Stimulated activated memory B cell treated with anti-CD40 and anti-IgM and Interleukin-4, amounts not matched to agents 10 μg/mL and 1 μg/mL and 100 μg/mL, for 72 hours (primary cell): ENCODE measurements around the gene ANXA11.
"Not testable (repeated sequence)": the region's sequence is repeated elsewhere in the genome, so short reads cannot be mapped to it uniquely, and the experiment has no call there.

Experiments used
- ATAC-seq: fragments of 150-1000 bp; cut with Tn5 transposase; 2 replicates; pipeline ENCODE4 v1.10.0; 2021
- H3K27ac Mint-ChIP-seq: one replicate; pipeline ENCODE4 v1.8.0; 2022; ENCODE audit warnings: mild to moderate bottlenecking, mixed read lengths
- H3K27me3 Mint-ChIP-seq: one replicate; pipeline ENCODE4 v1.8.0; 2022; ENCODE audit warnings: mixed read lengths
- H3K36me3 Mint-ChIP-seq: one replicate; pipeline ENCODE4 v1.8.0; 2022; ENCODE audit warnings: mixed read lengths
- H3K4me1 Mint-ChIP-seq: one replicate; pipeline ENCODE4 v1.8.0; 2022; ENCODE audit warnings: mixed read lengths
- H3K4me3 Mint-ChIP-seq: one replicate; pipeline ENCODE4 v1.8.0; 2022; ENCODE audit warnings: mild to moderate bottlenecking, moderate library complexity, mixed read lengths
- H3K9me3 Mint-ChIP-seq: one replicate; pipeline ENCODE4 v1.8.0; 2022; ENCODE audit warnings: mixed read lengths

ANXA11 gene

GRCh38 chr10:80154978-80155695, 50.2 kb downstream of the ANXA11 start:
- peak overlapping the region; percentile 46 for H3K27ac Mint-ChIP-seq
- no peak overlapping the region for H3K4me3 Mint-ChIP-seq
- no peaks in the 10 kb centered on the region for H3K27me3 Mint-ChIP-seq
- no peak for ATAC-seq
- peaks cover 97% of the 10 kb centered on the region for H3K36me3 Mint-ChIP-seq
- no peaks in the 10 kb centered on the region for H3K9me3 Mint-ChIP-seq
- H3K4me1 Mint-ChIP-seq: peaks cover 10% of the 10 kb centered on the region

- Mint-ChIP-seq H3K27me3 (no peaks in the 10 kb centered on the region), H3K4me3 (no peak overlapping the region), H3K4me1 (peaks cover 10% of the 10 kb centered on the region), H3K36me3 (peaks cover 96% of the 10 kb centered on the region), H3K9me3 (no peaks in the 10 kb centered on the region), H3K27ac (peak overlapping the region; percentile 46)
- ATAC-seq: no peak
Observed at GRCh38 chr10:80154626-80154977, 50.7 kb downstream of the ANXA11 start.

- peaks cover 4% of the 10 kb centered on the region for H3K9me3 Mint-ChIP-seq
- no peak for ATAC-seq
- H3K4me1 Mint-ChIP-seq: peaks cover 10% of the 10 kb centered on the region
- no peak overlapping the region for H3K4me3 Mint-ChIP-seq
- no peaks in the 10 kb centered on the region for H3K27me3 Mint-ChIP-seq
- peak overlapping the region; percentile 45 for H3K27ac Mint-ChIP-seq
- H3K36me3 Mint-ChIP-seq: peaks cover 91% of the 10 kb centered on the region
Observed at GRCh38 chr10:80153460-80153859, 51.9 kb downstream of the ANXA11 start.

- peaks cover 91% of the 10 kb centered on the region for H3K36me3 Mint-ChIP-seq
- ATAC-seq: no peak
- no peaks in the 10 kb centered on the region for H3K27me3 Mint-ChIP-seq
- H3K4me1 Mint-ChIP-seq: peaks cover 10% of the 10 kb centered on the region
- H3K9me3 Mint-ChIP-seq: peaks cover 4% of the 10 kb centered on the region
- H3K4me3 Mint-ChIP-seq: no peak overlapping the region
- H3K27ac Mint-ChIP-seq: no peak overlapping the region
Observed at GRCh38 chr10:80152820-80153219, 52.5 kb downstream of the ANXA11 start.

GRCh38 chr10:80150172-80150571, 55.2 kb downstream of the ANXA11 start:
- Mint-ChIP-seq H3K27ac (no peak overlapping the region), H3K4me3 (no peak overlapping the region), H3K4me1 (peaks cover 6% of the 10 kb centered on the region), H3K36me3 (peaks cover 67% of the 10 kb centered on the region), H3K9me3 (peaks cover 4% of the 10 kb centered on the region), H3K27me3 (no peaks in the 10 kb centered on the region)
- no peak for ATAC-seq

GRCh38 chr10:80149123-80149522, 56.2 kb downstream of the ANXA11 start:
- ATAC-seq: no peak
- H3K4me1 Mint-ChIP-seq: peaks cover 17% of the 10 kb centered on the region
- no peaks in the 10 kb centered on the region for H3K27me3 Mint-ChIP-seq
- H3K9me3 Mint-ChIP-seq: peaks cover 4% of the 10 kb centered on the region
- H3K4me3 Mint-ChIP-seq: no peak overlapping the region
- H3K27ac Mint-ChIP-seq: no peak overlapping the region
- peaks cover 58% of the 10 kb centered on the region for H3K36me3 Mint-ChIP-seq

- H3K27ac Mint-ChIP-seq: peak overlapping the region; percentile 15
- ATAC-seq: no peak
- peaks cover 50% of the 10 kb centered on the region for H3K36me3 Mint-ChIP-seq
- H3K9me3 Mint-ChIP-seq: peaks cover 4% of the 10 kb centered on the region
- no peak overlapping the region for H3K4me3 Mint-ChIP-seq
- H3K4me1 Mint-ChIP-seq: peaks cover 22% of the 10 kb centered on the region
- no peaks in the 10 kb centered on the region for H3K27me3 Mint-ChIP-seq
Observed at GRCh38 chr10:80148166-80148805, 57.1 kb downstream of the ANXA11 start.

GRCh38 chr10:80146918-80147317, 58.4 kb downstream of the ANXA11 start:
- no peak for ATAC-seq
- peaks cover 38% of the 10 kb centered on the region for H3K36me3 Mint-ChIP-seq
- peaks cover 2% of the 10 kb centered on the region for H3K27me3 Mint-ChIP-seq
- H3K27ac Mint-ChIP-seq: no peak overlapping the region
- H3K9me3 Mint-ChIP-seq: peaks cover 4% of the 10 kb centered on the region
- peaks cover 22% of the 10 kb centered on the region for H3K4me1 Mint-ChIP-seq
- no peak overlapping the region for H3K4me3 Mint-ChIP-seq

- peaks cover 15% of the 10 kb centered on the region for H3K27me3 Mint-ChIP-seq
- not testable (repeated sequence) for ATAC-seq, H3K9me3 Mint-ChIP-seq, H3K4me3 Mint-ChIP-seq
- peaks cover 22% of the 10 kb centered on the region for H3K4me1 Mint-ChIP-seq
- H3K27ac Mint-ChIP-seq: peak overlapping the region; percentile 69
- peaks cover 25% of the 10 kb centered on the region for H3K36me3 Mint-ChIP-seq
Observed at GRCh38 chr10:80145406-80146308, 59.7 kb downstream of the ANXA11 start.

GRCh38 chr10:80144696-80145131, 60.6 kb downstream of the ANXA11 start:
- H3K27ac Mint-ChIP-seq: peak overlapping the region; percentile 69

GRCh38 chr10:80144067-80144695, 61.2 kb downstream of the ANXA11 start:
- Mint-ChIP-seq H3K9me3 (no peaks in the 10 kb centered on the region), H3K27ac (peak overlapping the region; percentile 69), H3K36me3 (peaks cover 12% of the 10 kb centered on the region), H3K4me1 (peaks cover 22% of the 10 kb centered on the region), H3K4me3 (peak overlapping the region; percentile 74), H3K27me3 (peaks cover 30% of the 10 kb centered on the region)
- ATAC-seq: peak; percentile 86

More at GRCh38 chr10:80144696-80145131, 60.6 kb downstream of the ANXA11 start:
- H3K4me1 Mint-ChIP-seq: peaks cover 22% of the 10 kb centered on the region
- peak; percentile 70 for ATAC-seq
- H3K9me3 Mint-ChIP-seq: peaks cover 4% of the 10 kb centered on the region
- H3K4me3 Mint-ChIP-seq: peak overlapping the region; percentile 74
- peaks cover 17% of the 10 kb centered on the region for H3K36me3 Mint-ChIP-seq
- peaks cover 24% of the 10 kb centered on the region for H3K27me3 Mint-ChIP-seq

- Mint-ChIP-seq H3K4me3 (no peak overlapping the region), H3K27me3 (peaks cover 45% of the 10 kb centered on the region), H3K4me1 (peaks cover 22% of the 10 kb centered on the region), H3K9me3 (no peaks in the 10 kb centered on the region), H3K27ac (no peak overlapping the region), H3K36me3 (no peaks in the 10 kb centered on the region)
- ATAC-seq: no peak
Observed at GRCh38 chr10:80141696-80142460, 63.5 kb downstream of the ANXA11 start.

GRCh38 chr10:80140251-80140650, 65.1 kb downstream of the ANXA11 start:
- ATAC-seq: no peak
- H3K27ac Mint-ChIP-seq: no peak overlapping the region
- peaks cover 45% of the 10 kb centered on the region for H3K27me3 Mint-ChIP-seq
- H3K4me3 Mint-ChIP-seq: no peak overlapping the region
- peaks cover 16% of the 10 kb centered on the region for H3K4me1 Mint-ChIP-seq
- H3K9me3 Mint-ChIP-seq: no peaks in the 10 kb centered on the region
- H3K36me3 Mint-ChIP-seq: no peaks in the 10 kb centered on the region

- Mint-ChIP-seq H3K27ac (no peak overlapping the region), H3K36me3 (no peaks in the 10 kb centered on the region), H3K27me3 (peaks cover 54% of the 10 kb centered on the region), H3K9me3 (no peaks in the 10 kb centered on the region), H3K4me1 (peaks cover 6% of the 10 kb centered on the region), H3K4me3 (no peak overlapping the region)
- no peak for ATAC-seq
Observed at GRCh38 chr10:80139265-80139664, 66.1 kb downstream of the ANXA11 start.
